Upper lobe of left lung (tissue), 4 donors: Measurements from ENCODE around the gene TAAR9.

Source experiments
- CTCF ChIP-seq, 6 experiments: fragments of 450-650 bp in 4 of 6; fragments of 200-600 bp in 2 of 6; sonication (generic) in 2 of 6; IDR thresholded peaks; one replicate each; pipeline ENCODE4 v1.5.1; 2016 to 2019; ENCODE audit warnings: antibody characterized with exemption in 6 of 6
- POLR2AphosphoS5 ChIP-seq, 2 donors: sonication (generic); formaldehyde crosslinking; IDR thresholded peaks; one replicate each; pipeline ENCODE4 v1.5.1; 2017; ENCODE audit warnings: antibody characterized with exemption in 2 of 2

DNA sequence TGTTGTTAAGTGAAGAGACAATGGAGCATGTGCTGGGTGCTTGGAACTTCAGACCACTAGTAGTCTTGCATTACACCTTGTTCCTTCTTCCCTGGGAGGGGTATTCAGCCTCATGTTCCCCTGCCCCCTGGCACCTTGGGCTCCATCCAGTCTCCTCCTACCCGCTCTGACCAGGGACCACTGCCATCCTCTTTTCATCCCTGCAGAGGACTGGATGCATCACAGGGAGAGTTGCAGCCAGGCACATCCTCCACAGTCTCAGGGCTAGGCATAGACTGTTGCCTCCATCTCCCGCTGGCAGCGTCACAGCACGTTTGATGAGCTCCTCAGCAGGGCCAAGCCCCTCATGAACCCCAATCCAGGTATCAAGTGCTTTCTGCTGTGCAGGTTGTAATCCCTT, 13.1 kb downstream of the TAAR9 start:
- no peak for TF ChIP-seq CTCF (IDR thresholded peaks at IDR 0.05)
- no peak for TF ChIP-seq POLR2AphosphoS5 (IDR thresholded peaks at IDR 0.05)
